AG09309 (cell line): ENCODE measurements around the gene USP40.

ENCODE experiments used
- DNase-seq: peaks from one replicate; pipeline ENCODE4 v3.0.0-alpha.2; 2010; ENCODE audit warnings: low read depth
- H3K4me3 ChIP-seq: 2 replicates; pipeline ENCODE4 v1.5.1; 2011; ENCODE audit warnings: mild to moderate bottlenecking, low read depth, low read length, moderate library complexity; ENCODE audit not compliant: control insufficient read depth
- TF ChIP-seq, protein P1 (sequence below): IDR thresholded peaks from 2 replicates; pipeline ENCODE4 v1.5.1; 2011; ENCODE audit warnings: mild to moderate bottlenecking, low read depth, low read length, inconsistent platforms; ENCODE audit not compliant: insufficient read depth, control insufficient read depth; ENCODE audit errors: missing control alignments

The USP40 gene

DNA sequence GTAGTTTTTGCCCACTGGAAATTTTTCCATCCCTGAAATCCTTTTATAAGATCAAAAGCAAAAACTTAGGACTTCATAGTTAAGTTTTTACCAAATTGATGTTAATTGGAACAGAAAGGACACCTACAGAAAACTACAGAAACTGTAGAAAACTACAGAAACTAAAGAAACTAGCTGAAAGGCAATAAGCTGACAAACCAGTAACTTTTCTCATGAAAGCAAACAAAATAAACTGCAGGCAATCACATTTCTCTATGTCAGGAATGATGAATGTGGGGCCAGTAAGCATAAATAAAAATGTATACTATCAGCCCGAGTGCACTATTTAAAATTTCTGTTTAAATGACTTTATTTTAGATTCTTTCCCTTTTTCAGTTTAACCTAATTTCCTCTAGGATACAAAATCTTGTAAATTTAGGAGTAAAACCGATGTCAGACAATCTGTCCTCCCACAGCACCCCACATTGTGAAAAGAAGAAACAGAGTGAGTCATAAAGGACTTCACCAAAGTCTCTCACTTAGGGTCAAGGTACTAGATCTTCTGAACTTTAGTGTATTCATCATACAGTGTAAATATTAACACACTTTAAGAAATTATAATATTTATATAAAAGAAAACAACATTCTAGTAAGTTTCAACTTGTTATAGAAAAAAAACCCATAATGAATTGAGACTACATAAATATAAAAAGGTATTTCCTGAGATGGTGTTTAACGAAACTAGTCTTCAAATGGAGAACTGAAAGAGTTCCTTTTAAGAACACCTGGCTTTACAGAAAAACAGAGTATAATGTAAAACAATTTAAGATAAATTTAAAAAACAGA lies 46.6 kb downstream of the USP40 start:
- TF ChIP-seq, protein P1, sequence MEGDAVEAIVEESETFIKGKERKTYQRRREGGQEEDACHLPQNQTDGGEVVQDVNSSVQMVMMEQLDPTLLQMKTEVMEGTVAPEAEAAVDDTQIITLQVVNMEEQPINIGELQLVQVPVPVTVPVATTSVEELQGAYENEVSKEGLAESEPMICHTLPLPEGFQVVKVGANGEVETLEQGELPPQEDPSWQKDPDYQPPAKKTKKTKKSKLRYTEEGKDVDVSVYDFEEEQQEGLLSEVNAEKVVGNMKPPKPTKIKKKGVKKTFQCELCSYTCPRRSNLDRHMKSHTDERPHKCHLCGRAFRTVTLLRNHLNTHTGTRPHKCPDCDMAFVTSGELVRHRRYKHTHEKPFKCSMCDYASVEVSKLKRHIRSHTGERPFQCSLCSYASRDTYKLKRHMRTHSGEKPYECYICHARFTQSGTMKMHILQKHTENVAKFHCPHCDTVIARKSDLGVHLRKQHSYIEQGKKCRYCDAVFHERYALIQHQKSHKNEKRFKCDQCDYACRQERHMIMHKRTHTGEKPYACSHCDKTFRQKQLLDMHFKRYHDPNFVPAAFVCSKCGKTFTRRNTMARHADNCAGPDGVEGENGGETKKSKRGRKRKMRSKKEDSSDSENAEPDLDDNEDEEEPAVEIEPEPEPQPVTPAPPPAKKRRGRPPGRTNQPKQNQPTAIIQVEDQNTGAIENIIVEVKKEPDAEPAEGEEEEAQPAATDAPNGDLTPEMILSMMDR = no peak
- no peak for DNase-seq
- no peak overlapping the region for H3K4me3 ChIP-seq

DNA sequence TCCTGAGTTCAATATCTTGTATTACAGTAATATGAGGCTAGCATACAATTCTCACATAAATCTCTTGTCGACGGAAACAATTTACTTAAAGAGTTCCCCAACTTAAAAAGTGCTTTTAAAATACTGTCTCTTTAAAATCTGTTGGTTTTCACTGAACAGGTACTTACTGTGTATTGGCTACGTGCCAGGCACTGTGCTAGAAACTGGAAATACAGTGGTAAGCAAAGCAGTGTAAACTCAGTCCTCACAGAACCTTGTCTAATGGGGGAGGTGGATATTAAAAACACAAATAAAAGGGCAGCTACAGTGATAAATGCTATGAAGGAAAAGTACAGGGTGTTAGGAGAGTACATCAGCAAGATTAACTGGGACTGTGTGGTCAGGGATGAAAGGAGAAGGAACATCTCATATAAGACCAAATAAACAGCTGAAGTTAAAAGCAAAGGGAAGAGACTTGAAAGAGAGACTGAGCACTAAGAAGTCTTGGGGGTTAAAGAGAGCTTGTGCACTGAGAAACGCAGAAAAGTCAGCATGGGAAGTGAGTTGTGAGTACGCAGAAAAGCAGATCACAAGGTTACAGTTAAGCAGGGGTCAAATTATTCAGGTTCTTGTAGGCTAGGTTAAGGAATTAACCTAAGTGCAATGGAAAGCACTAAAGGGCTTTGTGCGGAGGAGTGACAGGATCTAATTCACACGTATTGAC lies 52.5 kb downstream of the USP40 start:
- no peak for DNase-seq
- TF ChIP-seq, protein P1 = no peak
- H3K4me3 ChIP-seq = no peak overlapping the region

DNA sequence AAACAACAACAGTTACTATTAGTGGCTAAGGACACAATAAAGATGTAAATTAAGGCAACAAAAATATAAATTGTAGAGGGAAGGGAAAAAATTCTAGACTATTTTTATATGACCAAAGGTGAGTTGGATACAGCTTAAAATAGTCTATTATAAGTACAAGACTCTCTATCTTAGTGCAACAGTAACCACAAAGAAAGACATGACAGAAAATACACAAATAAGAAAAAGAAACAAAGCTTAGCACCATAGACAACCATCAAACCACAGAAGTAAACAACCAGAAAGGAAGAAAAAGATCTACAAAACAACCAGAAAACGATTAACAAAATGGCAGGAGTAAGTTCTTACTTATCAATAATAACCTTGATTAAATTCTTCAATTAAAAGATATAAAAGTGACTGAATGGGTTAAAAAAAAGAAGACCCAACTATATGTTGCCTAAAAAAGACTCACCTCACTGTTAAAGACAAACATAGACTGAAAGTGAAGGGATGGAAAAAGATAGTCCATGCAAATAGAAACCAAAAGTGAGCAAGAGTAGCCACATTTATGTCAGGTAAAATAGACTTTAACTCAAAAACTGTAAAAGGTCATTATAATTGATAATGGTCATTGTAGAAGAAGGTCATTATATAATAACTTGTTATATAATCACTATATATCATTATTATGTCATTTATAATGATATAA lies 62.5 kb downstream of the USP40 start:
- no peak for DNase-seq
- no peak overlapping the region for H3K4me3 ChIP-seq
- TF ChIP-seq, protein P1 = no peak

DNA sequence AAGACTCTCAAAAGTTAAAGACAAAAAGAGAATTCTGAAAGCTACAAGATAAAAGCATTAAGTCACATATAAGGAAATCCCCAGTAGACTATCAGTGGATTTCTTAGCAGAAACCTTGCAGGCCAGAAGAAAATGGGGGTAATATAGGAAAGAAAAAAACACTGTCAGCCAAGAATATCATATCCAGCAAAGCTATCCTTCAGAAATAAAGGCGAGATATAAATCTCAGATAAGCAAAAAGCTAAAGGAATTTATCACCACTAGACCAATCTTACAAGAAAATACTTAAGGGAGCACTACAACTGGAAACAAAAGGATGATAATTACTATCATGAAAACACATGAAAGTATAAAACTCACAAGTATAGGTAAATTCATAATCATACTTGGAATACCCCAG lies 63.1 kb downstream of the USP40 start:
- TF ChIP-seq, protein P1 = no peak
- no peak overlapping the region for H3K4me3 ChIP-seq
- no peak for DNase-seq

DNA sequence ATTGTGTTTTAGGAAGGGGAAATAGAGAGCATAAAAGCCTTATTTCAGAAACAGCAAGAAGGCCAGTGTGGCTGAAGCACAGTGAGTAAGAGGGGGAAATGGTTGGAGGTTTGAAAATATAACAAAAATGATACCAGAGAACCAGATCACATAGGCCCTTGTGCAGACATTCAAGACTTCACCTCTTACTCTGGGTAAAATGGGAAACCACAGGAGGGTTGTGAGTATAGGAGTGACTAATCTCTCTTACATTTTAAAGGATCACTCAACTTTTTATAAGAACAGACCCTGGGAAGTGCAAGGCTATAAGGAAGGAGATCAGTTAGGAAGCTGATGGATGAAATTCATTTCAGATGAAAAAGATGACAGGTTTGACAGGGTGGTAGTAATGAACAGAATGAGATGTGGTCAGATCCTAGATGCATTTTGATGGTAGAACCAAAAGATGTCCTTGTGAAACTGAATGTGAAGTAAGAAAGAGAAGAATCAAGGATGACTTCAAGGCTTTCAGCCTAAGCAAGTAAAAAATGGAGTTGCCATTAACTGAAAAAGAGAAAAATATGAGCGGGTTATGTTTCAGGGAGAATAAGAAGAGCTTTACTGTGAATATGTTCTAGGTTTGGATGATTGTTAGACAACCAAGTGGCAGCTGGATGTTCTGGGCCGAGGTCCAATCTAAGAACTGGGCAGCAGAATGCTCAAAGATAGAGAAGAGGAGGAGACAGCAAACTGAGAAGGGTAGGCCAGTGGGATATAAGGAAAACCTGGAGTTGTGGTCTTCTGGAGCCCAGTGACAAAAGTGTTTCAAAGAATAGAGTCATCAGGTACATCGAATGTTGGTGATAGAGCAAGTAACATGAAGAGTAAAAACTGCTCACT lies 65.1 kb downstream of the USP40 start:
- TF ChIP-seq, protein P1 = no peak
- H3K4me3 ChIP-seq = no peak overlapping the region
- no peak for DNase-seq

DNA sequence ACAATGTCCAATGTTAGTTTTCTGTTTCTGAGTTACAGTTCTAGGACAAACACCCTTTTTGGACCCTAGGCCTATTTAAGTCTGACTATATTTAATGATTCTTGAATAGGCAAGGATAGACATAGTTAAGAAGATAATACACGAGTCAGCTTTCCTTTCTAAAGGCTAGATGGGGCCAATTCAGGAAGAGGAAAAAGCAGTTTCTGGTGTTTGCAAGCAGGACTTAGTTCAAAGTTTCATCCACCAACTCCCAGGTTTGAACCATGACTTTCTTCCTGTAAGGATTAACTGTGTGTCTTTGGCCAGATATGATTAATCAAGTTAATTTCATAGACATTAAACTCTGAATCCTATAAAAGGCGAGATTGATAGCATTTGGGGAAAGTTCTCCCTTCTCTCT lies 66.7 kb downstream of the USP40 start:
- TF ChIP-seq, protein P1 = no peak
- no peak overlapping the region for H3K4me3 ChIP-seq
- no peak for DNase-seq
